ENCODE data around the gene TMEM218. TPM values are rescaled to one million over a fixed set of nuclear protein-coding genes. Genes with fewer than 3 reads are reported as not detected.

Gene TMEM218
- total RNA-seq, 1 experiment from 2014 or later = 14.3 TPM

DNA sequence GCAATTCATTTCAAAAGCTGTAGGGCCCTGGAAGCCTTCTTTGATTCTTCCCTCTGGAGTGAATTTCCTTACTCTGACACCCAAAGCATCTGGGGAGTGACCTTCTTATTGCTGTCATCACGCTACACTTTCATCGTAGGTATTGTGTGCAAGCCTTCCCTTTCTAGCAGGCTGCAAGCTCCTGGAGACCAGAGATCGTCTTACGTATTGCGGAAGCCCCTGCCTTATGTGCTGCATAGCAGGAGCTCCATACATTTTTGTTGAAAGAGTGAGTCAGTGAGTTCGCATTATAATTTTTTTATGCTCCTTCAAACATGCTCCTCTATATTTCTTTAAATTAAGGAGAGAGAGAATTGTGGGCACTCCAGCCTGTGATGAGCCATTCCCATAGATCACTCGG, 21.2 kb upstream of the TMEM218 start:
- Histone ChIP-seq H4K8ac (replicated peaks; ENCODE audit: insufficient read length, low read depth, low read length) (no peak overlapping the region), H2BK120ac (ENCODE audit: low read depth, low read length, poor library complexity, severe bottlenecking) (no peak overlapping the region), H2BK5ac (ENCODE audit: insufficient read length, low read length) (no peak overlapping the region), H3K23ac (ENCODE audit: insufficient read length, low read depth, low read length) (no peak overlapping the region), H3K4ac (ENCODE audit: low read depth, low read length) (no peak overlapping the region), H3K4me2 (ENCODE audit: insufficient read depth, insufficient read length, low read length) (no peak overlapping the region), H3K9ac (ENCODE audit: extremely low read depth, insufficient read length, low read length) (no peak overlapping the region), H3K27me3 (ENCODE audit: insufficient read depth, low read length) (0 out of 2 replicates have a peak, but pooled peaks cover 2% of the 10 kb centered on the region), H3K4me1 (ENCODE audit: insufficient read depth, low read length) (peaks cover 3% of the 10 kb centered on the region; the same call in 1 of the 2 replicates), H2AK5ac (ENCODE audit: insufficient read length, low read length) (no peak overlapping the region), H3K27ac (ENCODE audit: insufficient read length, low read depth, low read length) (no peak overlapping the region), H3T11ph (ENCODE audit: low read length) (no peak overlapping the region), H4K5ac (ENCODE audit: insufficient read length, low read depth, low read length) (no peak overlapping the region), H4K20me1 (ENCODE audit: control insufficient read depth, insufficient read depth, insufficient read length) (no peaks in the 10 kb centered on the region), H2AFZ (ENCODE audit: low read length) (no peak overlapping the region), H3K18ac (ENCODE audit: insufficient read length, low read depth, low read length) (no peak overlapping the region), H2BK15ac (ENCODE audit: low read depth, low read length) (no peak overlapping the region), H2BK20ac (ENCODE audit: low read depth, low read length, poor library complexity, severe bottlenecking) (no peak overlapping the region), H3K9me3 (ENCODE audit: control insufficient read depth, low read depth, low read length) (no peaks in the 10 kb centered on the region), H2BK12ac (ENCODE audit: insufficient read length, low read depth, low read length) (no peak overlapping the region), H3K56ac (ENCODE audit: insufficient read length, low read depth, low read length) (no peak overlapping the region), H3K23me2 (ENCODE audit: insufficient read length, low read depth, low read length, poor library complexity, severe bottlenecking) (no peaks in the 10 kb centered on the region), H3K14ac (ENCODE audit: insufficient read depth, low read length) (no peak overlapping the region), H3K79me2 (ENCODE audit: insufficient read depth, low read length) (no peaks in the 10 kb centered on the region), H4K91ac (ENCODE audit: insufficient read length, low read depth, low read length) (no peak overlapping the region), H3K79me1 (ENCODE audit: insufficient read depth, low read depth, low read length, poor library complexity, severe bottlenecking) (no peaks in the 10 kb centered on the region)
- Mint-ChIP-seq H3K9me3 (no peaks in the 10 kb centered on the region), H3K4me1 (peaks cover 5 to 11% of the 10 kb centered on the region in 2 experiments), H3K27me3 (ENCODE audit: low read depth) (peaks cover 56% of the 10 kb centered on the region), H3K27ac (no peak overlapping the region), H3K36me3 (ENCODE audit: insufficient read depth in 1 of 3, low read depth in 3 of 3) (no peaks in the 10 kb centered on the region), H3K4me3 (no peak overlapping the region)
- no peak for DNase-seq
- no peak for TF ChIP-seq CTCF (conservative IDR thresholded peaks at IDR 0.05)
- WGBS (ENCODE audit: extremely low coverage, insufficient read length, low lambda C conversion rate) = no CpG with 5 or more reads among the region's 7 CpGs

All from H9 (cell line).